HG02571 (cell line): ENCODE data around the gene UBR3.
"Not testable (repeated sequence)": the region's sequence is repeated elsewhere in the genome, so short reads cannot be mapped to it uniquely, and the experiment has no call there.

ENCODE experiments used
- ATAC-seq: cut with Tn5 transposase; IDR thresholded peaks from one replicate; pipeline ENCODE4 v1.9.1; 2021; ENCODE audit warnings: mild to moderate bottlenecking, moderate library complexity; ENCODE audit not compliant: unreplicated experiment

Gene UBR3

DNA sequence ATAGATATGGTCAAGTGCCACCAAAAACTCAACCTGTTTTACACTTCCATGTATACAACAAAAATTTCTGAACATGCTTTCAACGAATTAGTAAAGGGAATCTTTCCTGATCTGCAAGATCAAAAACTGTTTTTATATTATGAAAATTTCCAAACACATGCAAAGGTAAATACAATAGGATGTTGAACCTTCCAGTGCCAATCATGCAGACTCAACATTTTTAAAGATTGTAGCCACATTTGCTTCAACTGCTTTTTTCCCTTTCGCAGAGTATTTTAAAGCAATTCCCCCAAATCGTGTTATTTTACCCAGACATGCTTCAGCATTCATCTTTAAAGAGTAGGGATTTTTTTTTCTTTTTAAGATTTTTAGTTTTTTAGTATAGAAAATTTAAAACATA is 40.3 kb downstream of the UBR3 start:
- no peak for ATAC-seq

DNA sequence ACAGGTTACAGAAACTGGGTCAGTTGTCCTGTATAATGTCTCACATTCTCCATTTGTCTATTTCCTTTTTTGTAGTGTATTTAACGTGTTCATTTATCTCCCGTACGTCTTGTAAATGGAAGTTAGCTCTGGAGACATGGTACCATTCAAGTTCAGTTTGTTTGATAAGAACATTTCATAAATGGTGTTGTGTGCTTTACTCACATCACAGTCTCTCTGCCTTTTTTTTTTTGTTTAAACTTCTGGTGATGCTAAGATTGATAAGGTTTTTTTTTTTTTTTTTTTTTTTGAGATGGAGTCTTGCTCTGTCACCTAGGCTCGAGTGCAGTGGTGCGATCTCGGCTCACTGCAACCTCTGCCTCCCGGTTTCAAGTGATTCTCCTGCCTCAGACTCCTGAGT is 41.7 kb downstream of the UBR3 start:
- ATAC-seq, result no peak

- not testable (repeated sequence) for ATAC-seq
Measured at GRCh38 chr2:169871369-169871768, 44.1 kb downstream of the UBR3 start.

DNA sequence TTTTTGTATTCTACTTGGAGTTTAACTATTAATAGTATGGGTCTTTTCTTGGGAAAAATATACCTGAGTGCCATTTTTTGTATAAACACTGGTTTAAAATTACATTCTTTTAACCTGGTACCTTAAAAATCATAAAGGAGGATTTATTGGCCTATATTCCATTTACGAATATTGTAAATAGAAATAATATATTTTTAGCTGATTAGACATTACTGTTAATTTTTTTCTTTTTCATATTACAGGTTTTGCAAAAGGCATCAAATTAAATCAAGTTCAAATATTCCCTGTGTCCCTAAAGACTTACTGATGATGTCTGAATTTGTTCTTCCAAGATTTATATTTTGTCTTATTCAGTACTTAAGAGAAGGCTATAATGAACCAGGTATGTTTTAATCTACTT is 44.7 kb downstream of the UBR3 start:
- ATAC-seq, result no peak

DNA sequence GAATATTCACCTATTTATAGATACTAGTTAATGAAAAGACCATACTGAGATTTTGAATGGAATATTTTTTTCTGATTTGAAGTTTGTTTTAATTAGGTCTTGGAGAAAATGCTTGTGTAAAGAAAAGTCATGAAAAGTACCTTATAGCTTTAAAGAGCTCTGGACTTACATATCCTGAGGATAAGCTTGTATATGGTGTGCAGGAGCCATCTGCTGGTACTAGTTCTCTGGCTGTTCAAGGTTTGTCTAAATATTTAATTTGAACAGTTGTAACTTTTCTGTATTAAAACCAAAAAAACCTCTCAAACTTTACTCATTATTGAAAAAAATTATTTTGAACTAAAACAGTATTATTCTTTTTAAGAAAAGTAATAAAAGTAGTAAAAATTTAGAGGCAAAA is 50.1 kb downstream of the UBR3 start:
- ATAC-seq, result no peak

GRCh38 chr2:169887120-169887519 is 59.9 kb downstream of the UBR3 start:
- ATAC-seq, result no peak

- ATAC-seq, result no peak
Measured at GRCh38 chr2:169891593-169892298, 64.5 kb downstream of the UBR3 start.

DNA sequence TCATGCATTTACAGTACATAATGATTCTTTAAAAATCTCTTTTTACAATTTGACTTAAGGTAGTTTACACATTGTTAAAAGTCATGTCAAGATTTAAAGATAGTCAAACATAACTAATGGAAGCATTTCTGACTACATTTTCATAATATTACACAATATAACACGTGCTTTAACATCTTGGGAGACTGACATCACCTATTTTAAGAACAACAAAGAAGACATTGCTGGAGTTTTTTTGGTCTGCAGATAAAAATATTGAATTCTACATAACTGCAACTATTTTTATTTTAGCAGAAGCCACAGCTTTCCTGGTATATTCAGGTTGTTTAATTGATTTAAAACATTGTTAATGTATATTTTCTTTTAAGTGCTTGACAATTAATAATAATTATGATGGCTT is 65.7 kb downstream of the UBR3 start:
- no peak for ATAC-seq

GRCh38 chr2:169895294-169895985 is 68.2 kb downstream of the UBR3 start:
- ATAC-seq, result no peak

DNA sequence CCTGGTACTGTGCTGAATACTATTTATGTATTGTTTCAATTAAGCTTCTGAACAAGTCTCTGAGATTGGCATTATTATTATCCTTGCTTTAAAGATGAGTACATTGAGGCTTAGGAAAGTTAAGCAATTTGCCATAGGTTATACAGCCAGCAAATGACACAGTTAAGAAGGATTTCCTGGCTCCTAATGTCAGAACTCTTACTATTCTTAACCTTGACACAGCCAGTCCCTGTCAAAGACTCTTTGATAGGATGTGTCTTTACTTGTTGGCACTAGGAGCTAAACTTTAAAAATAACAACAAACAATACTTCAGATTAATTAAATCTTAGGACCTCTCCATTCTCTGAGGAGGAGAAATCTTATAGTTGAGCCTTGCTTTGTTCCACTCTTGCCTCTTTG is 70.6 kb downstream of the UBR3 start:
- no peak for ATAC-seq

DNA sequence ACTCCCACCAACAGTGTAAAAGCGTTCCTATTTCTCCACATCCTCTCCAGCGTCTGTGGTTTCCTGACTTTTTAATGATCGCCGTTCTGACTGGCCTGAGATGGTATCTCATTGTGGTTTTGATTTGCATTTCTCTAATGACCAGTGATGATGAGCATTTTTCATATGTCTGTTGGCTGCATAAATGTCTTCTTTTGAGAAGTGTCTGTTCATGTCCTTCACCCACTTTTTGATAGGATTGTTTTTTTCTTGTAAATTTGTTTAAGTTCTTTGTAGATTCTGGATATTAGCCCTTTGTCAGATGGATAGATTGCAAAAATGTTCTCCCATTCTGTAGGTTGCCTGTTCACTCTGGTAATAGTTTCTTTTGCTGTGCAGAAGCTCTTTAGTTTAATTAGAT is 72.8 kb downstream of the UBR3 start:
- ATAC-seq, result not testable (repeated sequence)

- no peak for ATAC-seq
Measured at GRCh38 chr2:169900686-169901085, 73.4 kb downstream of the UBR3 start.

DNA sequence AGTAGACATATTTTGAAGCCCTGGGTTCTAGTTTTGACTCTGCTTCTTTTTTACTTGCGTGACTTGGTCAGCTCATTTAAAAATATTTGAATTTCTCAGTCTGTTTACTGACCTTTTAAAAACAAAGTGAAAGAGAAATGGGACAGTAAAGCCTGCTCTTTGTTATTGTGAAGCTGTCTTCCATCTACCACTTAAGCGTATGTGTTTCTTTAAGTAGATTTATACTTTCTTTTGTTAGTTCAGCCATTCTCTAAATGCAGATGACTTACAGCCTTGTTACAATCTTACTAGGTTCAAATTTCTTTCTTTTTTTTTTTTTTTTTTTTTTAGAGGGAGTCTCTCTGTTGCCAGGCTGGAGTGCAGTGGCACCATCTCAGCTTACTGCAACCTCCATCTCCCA is 79.5 kb downstream of the UBR3 start:
- no peak for ATAC-seq

- ATAC-seq, result no peak
Measured at GRCh38 chr2:169909376-169909775, 82.1 kb downstream of the UBR3 start.

- ATAC-seq, result no peak
Measured at GRCh38 chr2:169910109-169910799, 83.0 kb downstream of the UBR3 start.

GRCh38 chr2:169911119-169911518 is 83.9 kb downstream of the UBR3 start:
- no peak for ATAC-seq

GRCh38 chr2:169916623-169917022 is 89.4 kb downstream of the UBR3 start:
- ATAC-seq, result no peak

GRCh38 chr2:169923977-169924376 is 96.7 kb downstream of the UBR3 start:
- no peak for ATAC-seq

DNA sequence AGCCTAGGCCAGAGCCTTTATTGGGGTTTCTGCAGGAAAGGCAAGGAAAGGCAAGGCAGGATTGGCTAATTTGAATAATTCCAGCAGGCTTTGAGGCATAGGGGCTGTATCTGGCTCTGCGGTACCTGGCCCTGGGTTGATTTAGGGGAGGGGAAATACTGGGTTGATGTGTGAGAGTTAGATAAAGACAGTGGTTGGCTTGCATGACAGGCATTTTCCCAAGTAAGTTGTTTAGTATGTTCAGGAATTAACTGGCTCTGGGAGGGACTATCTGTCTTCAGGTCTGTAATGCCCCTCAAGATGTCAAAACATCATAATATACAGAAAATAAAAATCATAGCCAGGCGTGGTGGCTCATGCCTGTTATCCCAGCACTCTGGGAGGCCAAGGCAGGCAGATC is 98.7 kb downstream of the UBR3 start:
- no peak for ATAC-seq

DNA sequence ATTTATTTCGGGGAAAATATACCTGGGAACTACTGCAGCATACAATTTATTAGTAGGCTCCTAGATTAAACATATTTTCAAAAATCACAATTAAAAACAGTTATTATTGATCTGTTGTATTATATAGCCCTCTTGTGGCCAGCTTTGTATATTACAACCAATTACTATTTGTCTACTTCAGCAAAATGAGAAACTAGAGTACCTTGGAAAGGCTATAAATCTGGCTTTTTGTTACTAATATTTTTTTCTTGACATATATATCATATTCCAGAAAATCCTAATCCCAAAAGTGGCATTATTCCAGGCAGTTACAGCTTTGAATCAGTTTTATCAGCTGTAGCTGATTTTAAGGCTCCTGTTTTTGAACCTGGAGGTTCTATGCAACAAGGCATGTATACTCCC is 101.2 kb downstream of the UBR3 start:
- no peak for ATAC-seq

DNA sequence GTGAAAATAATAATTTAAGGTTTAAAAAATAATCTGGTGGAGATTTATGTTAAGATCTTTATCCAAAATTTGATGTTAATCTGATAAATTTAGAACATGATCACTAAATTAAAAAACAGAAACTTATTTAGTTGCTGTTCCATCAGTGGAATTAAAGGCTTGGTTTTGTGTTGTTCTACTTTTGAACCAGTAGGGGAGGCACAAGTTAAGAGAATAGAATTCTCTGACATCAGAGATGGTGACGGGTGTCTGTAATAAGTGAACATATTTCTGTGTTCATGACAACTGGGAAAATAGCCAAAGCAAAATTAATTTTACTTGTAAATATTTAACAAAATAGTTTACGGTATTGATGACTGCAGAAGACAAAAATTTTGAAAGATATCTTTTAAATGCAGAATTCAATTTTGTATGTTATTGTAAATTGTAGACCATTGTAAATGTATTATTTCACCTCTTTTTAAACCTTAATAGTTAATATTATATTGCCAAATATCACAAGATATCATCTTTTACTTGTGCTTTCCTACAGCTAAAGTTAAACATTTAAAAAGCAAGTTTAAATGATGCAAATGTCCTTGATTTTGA is 106.0 kb downstream of the UBR3 start:
- ATAC-seq, result no peak

GRCh38 chr2:169936652-169937051 is 109.4 kb downstream of the UBR3 start:
- not testable (repeated sequence) for ATAC-seq
